Upper lobe of left lung (tissue), 6 donors: ENCODE results near the gene CREB3L2. TPM values are rescaled to one million over a fixed set of nuclear protein-coding genes. Genes with fewer than 3 reads are reported as not detected.

Source experiments
- ATAC-seq, 2 donors: fragments of 200-7000 bp; cut with Tn5 transposase; one replicate each; pipeline ENCODE4 v1.9.1; 2022; ENCODE audit warnings: mild to moderate bottlenecking in 2 of 2, moderate library complexity in 2 of 2; ENCODE audit not compliant: low FRiP score in 2 of 2
- DNase-seq, 2 donors: peaks; one replicate each; pipeline ENCODE4 v3.0.0-alpha.2; 2019 to 2020
- H3K27ac ChIP-seq, 4 donors: fragments of 200-600 bp; sonication (generic); one replicate each; pipeline ENCODE4 v1.5.1; 2016 to 2019
- H3K27me3 ChIP-seq, 4 donors: fragments of 200-600 bp; sonication (generic); one replicate each; pipeline ENCODE4 v1.5.1; 2017 to 2019
- H3K36me3 ChIP-seq, 4 donors: fragments of 200-600 bp; sonication (generic); one replicate each; pipeline ENCODE4 v1.5.1; 2016 to 2019
- H3K4me1 ChIP-seq, 4 donors: fragments of 200-600 bp; sonication (generic); one replicate each; pipeline ENCODE4 v1.5.1; 2018 to 2019
- H3K4me3 ChIP-seq, 4 donors: fragments of 200-600 bp; sonication (generic); one replicate each; pipeline ENCODE4 v1.5.1; 2017 to 2019; ENCODE audit warnings: mild to moderate bottlenecking in 2 of 4, moderate library complexity in 1 of 4
- H3K9me3 ChIP-seq, 4 donors: fragments of 200-600 bp; sonication (generic); one replicate each; pipeline ENCODE4 v1.5.1; 2018 to 2019
- EP300 ChIP-seq, 4 donors: sonication (generic); formaldehyde crosslinking; IDR thresholded peaks; one replicate each; pipeline ENCODE4 v1.5.1; 2017; ENCODE audit warnings: antibody characterized with exemption in 4 of 4, control low read depth in 2 of 4
- POLR2A ChIP-seq, 4 donors: fragments of 450-650 bp; IDR thresholded peaks; one replicate each; pipeline ENCODE4 v1.5.1; 2016 to 2017; ENCODE audit warnings: antibody characterized with exemption in 4 of 4, mild to moderate bottlenecking in 2 of 4
- POLR2AphosphoS5 ChIP-seq, 2 donors: sonication (generic); formaldehyde crosslinking; IDR thresholded peaks; one replicate each; pipeline ENCODE4 v1.5.1; 2017; ENCODE audit warnings: antibody characterized with exemption in 2 of 2
- WGBS, 2 donors: methylation state at CpG; one replicate each; pipeline ENCODE4 v1.1.5; 2017 to 2018; 5-methylcytosine and 5-hydroxymethylcytosine counted together
- total RNA-seq, 6 donors: library from RNA; depleted of rRNA in 4 of 6; stranded (reverse); fragments of >200 nt in 4 of 6; gene quantifications; one replicate each; pipeline versions ENCODE4 v1.1.0 to v1.2.1, GENCODE V29; 2016 to 2021
- TF ChIP-seq, protein P1 (sequence below), 6 experiments: fragments of 450-650 bp in 4 of 6; fragments of 200-600 bp in 2 of 6; sonication (generic) in 2 of 6; IDR thresholded peaks; one replicate each; pipeline ENCODE4 v1.5.1; 2016 to 2019; ENCODE audit warnings: antibody characterized with exemption in 6 of 6
- donor health status: DM: no; HTN: no; CAD: no; lungs with moderate emphysema.
- donor health status: DM: no; HTN: yes; CAD: no; lungs with severe emphysema.

Gene CREB3L2
- total RNA-seq, 6 donors from 2014 or later = 26.9 to 73.5 (median 34.2) TPM

DNA sequence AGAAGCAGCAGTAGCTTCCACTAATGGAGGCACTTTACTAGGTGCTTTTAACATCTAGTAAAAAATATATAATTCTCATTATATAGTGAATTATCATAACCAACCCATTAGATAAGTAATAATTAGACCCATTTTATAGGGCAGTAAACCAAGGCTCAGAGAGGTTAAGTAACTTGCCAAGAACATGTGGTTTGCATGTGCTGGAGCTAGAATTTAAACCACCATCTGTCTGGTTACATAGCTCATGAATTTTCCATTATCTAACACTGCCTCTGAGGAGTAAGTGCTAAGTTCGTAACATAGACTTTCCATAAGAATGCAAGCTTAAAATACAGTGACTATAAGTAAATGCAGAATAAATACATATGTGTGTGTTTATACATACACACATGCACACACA is 41.9 kb downstream of the CREB3L2 start:
- Histone ChIP-seq H3K9me3 (no peaks in the 10 kb centered on the region), H3K4me1 (peaks cover 8 to 28% (median 23%) of the 10 kb centered on the region in 4 donors), H3K27me3 (no peaks in the 10 kb centered on the region), H3K4me3 (no peak overlapping the region), H3K36me3 (peaks cover 0 to 7% (median 0%) of the 10 kb centered on the region in 4 donors), H3K27ac (no peak overlapping the region)
- no peak for ATAC-seq
- TF ChIP-seq, protein P1, sequence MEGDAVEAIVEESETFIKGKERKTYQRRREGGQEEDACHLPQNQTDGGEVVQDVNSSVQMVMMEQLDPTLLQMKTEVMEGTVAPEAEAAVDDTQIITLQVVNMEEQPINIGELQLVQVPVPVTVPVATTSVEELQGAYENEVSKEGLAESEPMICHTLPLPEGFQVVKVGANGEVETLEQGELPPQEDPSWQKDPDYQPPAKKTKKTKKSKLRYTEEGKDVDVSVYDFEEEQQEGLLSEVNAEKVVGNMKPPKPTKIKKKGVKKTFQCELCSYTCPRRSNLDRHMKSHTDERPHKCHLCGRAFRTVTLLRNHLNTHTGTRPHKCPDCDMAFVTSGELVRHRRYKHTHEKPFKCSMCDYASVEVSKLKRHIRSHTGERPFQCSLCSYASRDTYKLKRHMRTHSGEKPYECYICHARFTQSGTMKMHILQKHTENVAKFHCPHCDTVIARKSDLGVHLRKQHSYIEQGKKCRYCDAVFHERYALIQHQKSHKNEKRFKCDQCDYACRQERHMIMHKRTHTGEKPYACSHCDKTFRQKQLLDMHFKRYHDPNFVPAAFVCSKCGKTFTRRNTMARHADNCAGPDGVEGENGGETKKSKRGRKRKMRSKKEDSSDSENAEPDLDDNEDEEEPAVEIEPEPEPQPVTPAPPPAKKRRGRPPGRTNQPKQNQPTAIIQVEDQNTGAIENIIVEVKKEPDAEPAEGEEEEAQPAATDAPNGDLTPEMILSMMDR (IDR thresholded peaks at IDR 0.05) = no peak
- TF ChIP-seq EP300 (IDR thresholded peaks at IDR 0.05) = no peak
- no peak for TF ChIP-seq POLR2AphosphoS5 (IDR thresholded peaks at IDR 0.05)
- DNase-seq = no peak
- WGBS, 2 donors = 97 to 100% methylated on average over 1 of the region's 1 CpG

- Histone ChIP-seq H3K36me3 (peaks cover 0 to 7% (median 0%) of the 10 kb centered on the region in 4 donors), H3K9me3 (no peaks in the 10 kb centered on the region), H3K27me3 (no peaks in the 10 kb centered on the region), H3K4me3 (no peak overlapping the region), H3K4me1 (peaks cover 16 to 41% (median 30%) of the 10 kb centered on the region in 4 donors), H3K27ac (peak overlapping the region; percentile 16 to 49 (median 34))
- DNase-seq = peak in 1 of 2 donors; percentile 53
- WGBS, 2 donors = 63 to 75% methylated on average over 4 of the region's 4 CpGs
- peak; percentile 4 to 43 for ATAC-seq
- TF ChIP-seq POLR2A (IDR thresholded peaks at IDR 0.05) (no peak), POLR2AphosphoS5 (IDR thresholded peaks at IDR 0.05) (no peak)
Measured at GRCh38 chr7:137958470-137959431, 43.1 kb downstream of the CREB3L2 start.

DNA sequence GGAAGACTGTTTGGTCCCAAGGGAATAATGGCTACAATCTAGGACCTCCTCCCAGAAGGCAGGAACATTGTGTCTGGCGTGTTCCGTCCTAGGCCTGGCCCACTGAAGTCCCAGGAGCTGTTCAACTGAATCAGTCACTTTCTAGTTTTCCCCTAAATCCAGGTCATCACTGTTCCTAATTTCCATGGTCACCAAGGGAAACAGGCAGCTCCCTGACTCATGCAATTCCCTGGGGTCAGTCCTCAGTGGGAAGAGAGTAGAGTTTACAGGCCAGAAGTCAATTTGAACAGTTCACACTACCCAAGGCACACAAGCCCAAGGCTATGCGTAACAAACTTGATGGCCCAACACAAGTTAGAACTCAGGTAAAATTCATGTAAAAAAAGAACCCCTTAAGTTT is 44.0 kb downstream of the CREB3L2 start:
- Histone ChIP-seq H3K27me3 (no peaks in the 10 kb centered on the region), H3K4me3 (no peak overlapping the region), H3K36me3 (peaks cover 0 to 7% (median 0%) of the 10 kb centered on the region in 4 donors), H3K9me3 (no peaks in the 10 kb centered on the region), H3K27ac (peak overlapping the region in 2 of 4 donors; percentile 9 to 24), H3K4me1 (peaks cover 16 to 45% (median 38%) of the 10 kb centered on the region in 4 donors)
- 91 to 100% methylated on average over 3 of the region's 3 CpGs for WGBS, 2 donors
- peak in 1 of 2 donors; percentile 39 for ATAC-seq
- no peak for DNase-seq
- TF ChIP-seq, protein P1 (IDR thresholded peaks at IDR 0.05) = no peak
- no peak for TF ChIP-seq POLR2AphosphoS5 (IDR thresholded peaks at IDR 0.05)
- no peak for TF ChIP-seq POLR2A (IDR thresholded peaks at IDR 0.05)
- TF ChIP-seq EP300 (IDR thresholded peaks at IDR 0.05) = no peak

DNA sequence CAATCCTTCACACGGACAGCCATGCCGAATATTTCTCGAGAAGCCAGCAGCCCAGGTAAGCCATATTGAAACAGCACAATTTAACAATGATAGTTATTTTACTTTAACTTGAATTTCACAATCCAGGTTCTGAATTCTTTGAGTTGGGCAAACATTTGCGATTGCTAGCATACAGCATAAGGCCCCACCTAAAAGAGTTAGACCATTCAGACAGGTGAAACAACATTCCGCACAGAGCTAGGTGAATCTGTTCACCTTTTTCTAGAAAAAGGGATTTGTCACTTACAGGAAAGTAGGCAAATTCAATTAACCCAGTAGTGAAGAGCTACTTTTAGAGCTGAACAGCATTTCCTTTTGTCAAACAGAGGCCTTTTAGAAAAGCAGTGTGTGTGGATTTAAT is 45.3 kb downstream of the CREB3L2 start:
- H3K4me1 ChIP-seq = peaks cover 14 to 57% (median 49%) of the 10 kb centered on the region in 4 donors
- 70 to 78% methylated on average over 5 of the region's 5 CpGs for WGBS, 2 donors
- H3K9me3 ChIP-seq = no peaks in the 10 kb centered on the region

GRCh38 chr7:137956183-137956582 is 45.7 kb downstream of the CREB3L2 start:
- Histone ChIP-seq H3K27ac (peak overlapping the region in 3 of 4 donors; percentile 18 to 49 (median 42)), H3K4me3 (no peak overlapping the region), H3K9me3 (no peaks in the 10 kb centered on the region), H3K36me3 (peaks cover 0 to 7% (median 0%) of the 10 kb centered on the region in 4 donors), H3K27me3 (no peaks in the 10 kb centered on the region), H3K4me1 (peaks cover 14 to 61% (median 47%) of the 10 kb centered on the region in 4 donors)
- DNase-seq = no peak
- TF ChIP-seq, protein P1 (IDR thresholded peaks at IDR 0.05) = no peak
- no peak for TF ChIP-seq EP300 (IDR thresholded peaks at IDR 0.05)
- no peak for TF ChIP-seq POLR2A (IDR thresholded peaks at IDR 0.05)
- no peak for TF ChIP-seq POLR2AphosphoS5 (IDR thresholded peaks at IDR 0.05)
- 67 to 74% methylated on average over 5 of the region's 5 CpGs for WGBS, 2 donors
- no peak for ATAC-seq

More for the DNA sequence above, 45.3 kb downstream of the CREB3L2 start:
- DNase-seq (no peak), ATAC-seq (no peak)
- peaks cover 0 to 7% (median 0%) of the 10 kb centered on the region in 4 donors for H3K36me3 ChIP-seq
- TF ChIP-seq, protein P1 (IDR thresholded peaks at IDR 0.05) = no peak
- TF ChIP-seq POLR2A (IDR thresholded peaks at IDR 0.05) = no peak
- TF ChIP-seq POLR2AphosphoS5 (IDR thresholded peaks at IDR 0.05) = no peak
- no peak for TF ChIP-seq EP300 (IDR thresholded peaks at IDR 0.05)
- peak overlapping the region in 3 of 4 donors; percentile 18 to 49 (median 42) for H3K27ac ChIP-seq
- H3K4me3 ChIP-seq = no peak overlapping the region
- no peaks in the 10 kb centered on the region for H3K27me3 ChIP-seq
